ENCODE results near the gene GNG4.

The GNG4 gene

GRCh38 chr1:235635938-235636662 is 13.5 kb downstream of the GNG4 start:
- Histone ChIP-seq H3K36me3 (ENCODE audit: insufficient read depth) (no peaks in the 10 kb centered on the region), H2AFZ (ENCODE audit: low read depth) (no peak overlapping the region), H4K20me1 (ENCODE audit: insufficient read depth) (no peaks in the 10 kb centered on the region), H3K27ac (no peak overlapping the region), H3K79me2 (ENCODE audit: insufficient read depth, low read depth) (no peaks in the 10 kb centered on the region), H3K4me3 (IDR thresholded peaks at IDR 0.05; ENCODE audit: insufficient read depth, low read depth, low read length) (no peak overlapping the region), H3K4me2 (no peak overlapping the region), H3K4me1 (ENCODE audit: low read depth, poor library complexity, severe bottlenecking) (peaks cover 26% of the 10 kb centered on the region), H3K9ac (no peak overlapping the region), H3K27me3 (ENCODE audit: insufficient read depth, low read depth) (no peaks in the 10 kb centered on the region)
- TF ChIP-seq, protein P1, sequence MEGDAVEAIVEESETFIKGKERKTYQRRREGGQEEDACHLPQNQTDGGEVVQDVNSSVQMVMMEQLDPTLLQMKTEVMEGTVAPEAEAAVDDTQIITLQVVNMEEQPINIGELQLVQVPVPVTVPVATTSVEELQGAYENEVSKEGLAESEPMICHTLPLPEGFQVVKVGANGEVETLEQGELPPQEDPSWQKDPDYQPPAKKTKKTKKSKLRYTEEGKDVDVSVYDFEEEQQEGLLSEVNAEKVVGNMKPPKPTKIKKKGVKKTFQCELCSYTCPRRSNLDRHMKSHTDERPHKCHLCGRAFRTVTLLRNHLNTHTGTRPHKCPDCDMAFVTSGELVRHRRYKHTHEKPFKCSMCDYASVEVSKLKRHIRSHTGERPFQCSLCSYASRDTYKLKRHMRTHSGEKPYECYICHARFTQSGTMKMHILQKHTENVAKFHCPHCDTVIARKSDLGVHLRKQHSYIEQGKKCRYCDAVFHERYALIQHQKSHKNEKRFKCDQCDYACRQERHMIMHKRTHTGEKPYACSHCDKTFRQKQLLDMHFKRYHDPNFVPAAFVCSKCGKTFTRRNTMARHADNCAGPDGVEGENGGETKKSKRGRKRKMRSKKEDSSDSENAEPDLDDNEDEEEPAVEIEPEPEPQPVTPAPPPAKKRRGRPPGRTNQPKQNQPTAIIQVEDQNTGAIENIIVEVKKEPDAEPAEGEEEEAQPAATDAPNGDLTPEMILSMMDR (conservative IDR thresholded peaks at IDR 0.05; ENCODE audit: low read depth, low read length): no peak

- Histone ChIP-seq H3K36me3 (ENCODE audit: insufficient read depth) (no peaks in the 10 kb centered on the region), H4K20me1 (ENCODE audit: insufficient read depth) (no peaks in the 10 kb centered on the region), H3K9ac (peak overlapping the region; percentile 6; the same call in 1 of the 2 replicates), H3K79me2 (ENCODE audit: insufficient read depth, low read depth) (no peaks in the 10 kb centered on the region), H3K27ac (peak overlapping the region; percentile 1; the same call in 1 of the 2 replicates), H3K4me2 (peak overlapping the region; percentile 41), H3K4me1 (ENCODE audit: low read depth, poor library complexity, severe bottlenecking) (peaks cover 17% of the 10 kb centered on the region), H3K27me3 (ENCODE audit: insufficient read depth, low read depth) (no peaks in the 10 kb centered on the region), H3K4me3 (IDR thresholded peaks at IDR 0.05; ENCODE audit: insufficient read depth, low read depth, low read length) (no peak overlapping the region), H2AFZ (ENCODE audit: low read depth) (peak overlapping the region; percentile 38)
- TF ChIP-seq, protein P1 (conservative IDR thresholded peaks at IDR 0.05; ENCODE audit: low read depth, low read length): no peak
Measured at GRCh38 chr1:235632506-235633401, 16.8 kb downstream of the GNG4 start.

DNA sequence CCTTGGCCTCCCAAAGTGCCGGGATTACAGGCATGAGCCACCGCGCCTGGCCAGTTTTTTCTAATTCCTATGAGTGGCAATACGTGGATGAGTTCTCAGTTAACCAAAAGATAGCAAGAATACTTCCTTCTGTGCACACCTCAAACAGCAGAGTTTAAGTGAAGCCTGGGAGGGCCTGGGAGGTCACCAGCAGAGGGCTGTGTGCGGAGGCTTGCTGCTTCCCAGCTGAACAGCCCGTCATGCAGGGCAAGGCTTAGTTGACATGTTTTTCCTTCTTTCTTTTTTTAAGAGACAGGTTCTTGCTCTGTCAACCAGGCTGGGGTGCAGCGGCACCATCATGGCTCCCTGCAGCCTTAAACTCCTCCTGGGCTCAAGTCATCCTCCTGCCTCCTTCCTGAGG is 17.8 kb downstream of the GNG4 start:
- Histone ChIP-seq H3K4me3 (IDR thresholded peaks at IDR 0.05; ENCODE audit: insufficient read depth, low read depth, low read length) (no peak overlapping the region), H3K79me2 (ENCODE audit: insufficient read depth, low read depth) (no peaks in the 10 kb centered on the region), H3K4me2 (peak overlapping the region; percentile 41), H4K20me1 (ENCODE audit: insufficient read depth) (no peaks in the 10 kb centered on the region), H3K27me3 (ENCODE audit: insufficient read depth, low read depth) (no peaks in the 10 kb centered on the region), H3K9ac (no peak overlapping the region), H3K27ac (no peak overlapping the region), H3K36me3 (ENCODE audit: insufficient read depth) (no peaks in the 10 kb centered on the region), H2AFZ (ENCODE audit: low read depth) (no peak overlapping the region), H3K4me1 (ENCODE audit: low read depth, poor library complexity, severe bottlenecking) (peaks cover 17% of the 10 kb centered on the region)
- TF ChIP-seq, protein P1 (conservative IDR thresholded peaks at IDR 0.05; ENCODE audit: low read depth, low read length): no peak

GRCh38 chr1:235628316-235629005 is 21.1 kb downstream of the GNG4 start:
- Histone ChIP-seq H3K4me3 (IDR thresholded peaks at IDR 0.05; ENCODE audit: insufficient read depth, low read depth, low read length) (no peak overlapping the region), H3K36me3 (ENCODE audit: insufficient read depth) (no peaks in the 10 kb centered on the region), H4K20me1 (ENCODE audit: insufficient read depth) (no peaks in the 10 kb centered on the region), H2AFZ (ENCODE audit: low read depth) (no peak overlapping the region), H3K27ac (no peak overlapping the region), H3K9ac (no peak overlapping the region), H3K27me3 (ENCODE audit: insufficient read depth, low read depth) (no peaks in the 10 kb centered on the region), H3K4me1 (ENCODE audit: low read depth, poor library complexity, severe bottlenecking) (peaks cover 17% of the 10 kb centered on the region), H3K4me2 (no peak overlapping the region), H3K79me2 (ENCODE audit: insufficient read depth, low read depth) (no peaks in the 10 kb centered on the region)
- TF ChIP-seq, protein P1 (conservative IDR thresholded peaks at IDR 0.05; ENCODE audit: low read depth, low read length): no peak
